Calu3 (cell line): ENCODE data around the gene GATAD2A. TPM values are rescaled to one million over a fixed set of nuclear protein-coding genes. Genes with fewer than 3 reads are reported as not detected.

ENCODE experiments used
- BruUV-seq: library from RNA; stranded (reverse); fragments of 400-500 nt; replicated peaks from 2 replicates; lab custom pipeline; 2021; lab: Mats Ljungman, UMichigan
- CTCF ChIA-PET: fragments of 300-600 bp; sonication (Branson Sonifier 250); formaldehyde crosslinking; loops from one replicate; lab custom pipeline; 2022; ENCODE audit warnings: antibody characterized with exemption; lab: Charles Lee
- DNase-seq: peaks from one replicate; pipeline ENCODE4 v3.0.0; 2022
- H3K27ac Mint-ChIP-seq: one replicate; pipeline ENCODE4 v1.8.0; 2022; ENCODE audit warnings: mixed read lengths; ENCODE audit not compliant: unreplicated experiment
- H3K27me3 Mint-ChIP-seq: one replicate; pipeline ENCODE4 v1.8.0; 2022; ENCODE audit warnings: mixed read lengths; ENCODE audit not compliant: unreplicated experiment
- H3K36me3 Mint-ChIP-seq: one replicate; pipeline ENCODE4 v1.8.0; 2022; ENCODE audit warnings: mild to moderate bottlenecking, moderate library complexity, mixed read lengths; ENCODE audit not compliant: insufficient read depth, unreplicated experiment
- H3K4me1 Mint-ChIP-seq: one replicate; pipeline ENCODE4 v1.8.0; 2022; ENCODE audit warnings: mild to moderate bottlenecking, low read depth, mixed read lengths; ENCODE audit not compliant: unreplicated experiment
- H3K4me3 Mint-ChIP-seq: one replicate; pipeline ENCODE4 v1.8.0; 2022; ENCODE audit warnings: mild to moderate bottlenecking, low read depth, moderate library complexity, mixed read lengths; ENCODE audit not compliant: unreplicated experiment
- H3K9me3 Mint-ChIP-seq: one replicate; pipeline ENCODE4 v1.8.0; 2022; ENCODE audit warnings: low read depth, mixed read lengths; ENCODE audit not compliant: unreplicated experiment
- CTCF ChIP-seq: fragments of 200-600 bp; IDR thresholded peaks from one replicate; pipeline ENCODE4 v1.8.0; 2022; ENCODE audit warnings: antibody characterized with exemption; ENCODE audit not compliant: unreplicated experiment
- intact Hi-C: fragments of 100-400 bp; cut with micrococcal nuclease; formaldehyde crosslinking; loops from one replicate; pipeline ENCODE4 v1.10.0; 2022; ENCODE audit not compliant: unreplicated experiment
- total RNA-seq: library from RNA; stranded (reverse); gene quantifications from 2 replicates; pipeline ENCODE4 v1.2.3, GENCODE V29; 2022

Gene GATAD2A
- total RNA-seq, 1 experiment from 2014 or later = 79.8 TPM

GRCh38 chr19:19459707-19460251, 54.3 kb downstream of the GATAD2A start:
- no peak for TF ChIP-seq CTCF
- Mint-ChIP-seq H3K4me1 (peaks cover 24% of the 10 kb centered on the region), H3K9me3 (no peaks in the 10 kb centered on the region), H3K27ac (no peak overlapping the region), H3K27me3 (no peaks in the 10 kb centered on the region), H3K4me3 (no peak overlapping the region), H3K36me3 (peaks cover 18% of the 10 kb centered on the region)
- CTCF ChIA-PET = no interaction called here
- intact Hi-C loops = no loop called here
- BruUV-seq = no TSS peak
- no peak for DNase-seq

- BruUV-seq = no TSS peak
Observed at GRCh38 chr19:19460258-19460731, 54.8 kb downstream of the GATAD2A start.

DNA sequence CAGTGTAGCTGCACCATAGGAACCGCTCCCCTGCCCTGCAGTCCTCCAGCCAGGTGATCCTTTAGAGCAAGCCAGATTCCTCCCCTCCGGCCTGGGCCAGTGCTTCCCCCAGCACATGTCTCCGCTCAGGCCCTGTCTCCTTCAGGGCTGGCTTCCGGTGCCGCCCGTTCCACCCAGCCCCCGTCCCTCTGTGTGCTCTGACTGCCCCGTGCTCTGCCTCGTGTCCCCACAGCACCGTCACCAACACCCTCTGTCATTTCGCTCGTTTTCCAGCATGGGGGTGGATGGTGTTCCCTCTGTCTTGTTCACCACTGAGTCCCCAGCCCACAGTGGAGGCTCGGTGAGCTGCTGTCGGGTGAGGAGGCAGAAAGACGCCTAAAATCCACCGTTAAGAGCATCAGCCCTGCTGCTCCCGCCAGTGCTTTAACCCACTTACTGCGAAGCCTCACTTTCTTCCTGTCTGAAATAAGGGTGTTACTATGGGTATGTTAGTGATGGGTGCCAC, 55.3 kb downstream of the GATAD2A start:
- CTCF ChIA-PET = no interaction called here
- BruUV-seq = no TSS peak
- Mint-ChIP-seq H3K36me3 (peaks cover 26% of the 10 kb centered on the region), H3K9me3 (peaks cover 2% of the 10 kb centered on the region), H3K27ac (peak overlapping the region; percentile 56), H3K27me3 (no peaks in the 10 kb centered on the region), H3K4me1 (peaks cover 24% of the 10 kb centered on the region), H3K4me3 (no peak overlapping the region)
- TF ChIP-seq CTCF = no peak
- intact Hi-C loops = no loop called here
- no peak for DNase-seq

More at GRCh38 chr19:19460258-19460731, 54.8 kb downstream of the GATAD2A start:
- CTCF ChIA-PET = no interaction called here
- peaks cover 2% of the 10 kb centered on the region for H3K9me3 Mint-ChIP-seq
- H3K27me3 Mint-ChIP-seq = no peaks in the 10 kb centered on the region
- H3K4me3 Mint-ChIP-seq = no peak overlapping the region
- intact Hi-C loops = no loop called here
- peaks cover 23% of the 10 kb centered on the region for H3K36me3 Mint-ChIP-seq
- TF ChIP-seq CTCF = no peak
- DNase-seq = no peak
- H3K27ac Mint-ChIP-seq = no peak overlapping the region
- peaks cover 24% of the 10 kb centered on the region for H3K4me1 Mint-ChIP-seq

DNA sequence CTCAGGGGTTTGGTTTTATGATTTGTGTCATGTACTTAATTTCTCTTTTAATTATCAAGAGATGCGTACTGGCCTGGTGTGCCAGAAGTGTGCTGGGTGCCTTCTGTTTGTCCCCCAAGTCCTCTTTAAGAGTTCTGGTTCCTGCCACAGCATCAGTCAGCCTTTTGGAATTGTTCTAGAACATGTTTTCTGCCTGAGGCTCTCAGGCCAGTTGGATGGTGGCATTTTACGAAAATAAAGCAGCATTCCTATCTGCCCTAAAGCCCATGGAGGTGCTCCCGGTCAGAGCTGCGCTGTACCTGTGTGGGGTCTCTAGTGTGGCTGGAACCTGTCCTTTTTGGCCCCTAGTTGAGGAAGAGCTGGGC, 55.8 kb downstream of the GATAD2A start:
- CTCF ChIA-PET = no interaction called here

More for the DNA sequence above, 55.8 kb downstream of the GATAD2A start:
- H3K27ac Mint-ChIP-seq = peak overlapping the region; percentile 56
- no peak overlapping the region for H3K4me3 Mint-ChIP-seq
- H3K36me3 Mint-ChIP-seq = peaks cover 24% of the 10 kb centered on the region
- BruUV-seq = no TSS peak
- no peak for DNase-seq
- peaks cover 5% of the 10 kb centered on the region for H3K9me3 Mint-ChIP-seq
- H3K4me1 Mint-ChIP-seq = peaks cover 24% of the 10 kb centered on the region
- no peak for TF ChIP-seq CTCF
- intact Hi-C loops = no loop called here
- no peaks in the 10 kb centered on the region for H3K27me3 Mint-ChIP-seq
